HG03520 (cell line): ENCODE data around the gene TFEB.

ENCODE experiments used
- ATAC-seq: cut with Tn5 transposase; IDR thresholded peaks from one replicate; pipeline ENCODE4 v1.9.1; 2021; ENCODE audit warnings: mild to moderate bottlenecking, moderate library complexity; ENCODE audit not compliant: unreplicated experiment

TFEB gene

GRCh38 chr6:41735427-41736185, at the start of gene TFEB:
Gene TFEB (minus strand): TSS chr6:41735608. CDS start chr6:41691213, 44,395 bp downstream.
- ATAC-seq = peak; percentile 44

GRCh38 chr6:41784581-41785171, 49.3 kb upstream of the TFEB start:
- ATAC-seq = no peak

GRCh38 chr6:41783106-41783780, 47.8 kb upstream of the TFEB start:
- ATAC-seq = no peak

- no peak for ATAC-seq
These were observed 45.9 kb upstream of the TFEB start for GRCh38 chr6:41781366-41781730.

- no peak for ATAC-seq
These were observed 45.4 kb upstream of the TFEB start, which contains the start of gene PRICKLE4 for GRCh38 chr6:41780551-41781365. Gene PRICKLE4 (plus strand): TSS chr6:41780782. CDS start chr6:41783474, 2,692 bp downstream.

- ATAC-seq = peak; percentile 86
These were observed 44.6 kb upstream of the TFEB start, which contains the start of gene FRS3 for GRCh38 chr6:41779788-41780550. Gene FRS3 (minus strand): TSS chr6:41779900. CDS start chr6:41776987, 2,913 bp downstream.

GRCh38 chr6:41779336-41779735, 43.9 kb upstream of the TFEB start:
- ATAC-seq = peak; percentile 2

GRCh38 chr6:41778895-41779294, 43.5 kb upstream of the TFEB start:
- no peak for ATAC-seq

GRCh38 chr6:41777551-41778285, 42.3 kb upstream of the TFEB start:
- ATAC-seq = no peak

GRCh38 chr6:41775293-41775882, 40.0 kb upstream of the TFEB start:
- ATAC-seq = no peak

- ATAC-seq = no peak
These were observed 39.4 kb upstream of the TFEB start for GRCh38 chr6:41774841-41775240.

GRCh38 chr6:41771058-41771983, 35.9 kb upstream of the TFEB start:
- no peak for ATAC-seq

GRCh38 chr6:41770381-41771057, 35.1 kb upstream of the TFEB start:
- no peak for ATAC-seq

GRCh38 chr6:41769376-41769775, 34.0 kb upstream of the TFEB start:
- ATAC-seq = no peak

GRCh38 chr6:41768545-41769308, 33.3 kb upstream of the TFEB start:
- ATAC-seq = no peak

GRCh38 chr6:41767112-41767833, 31.9 kb upstream of the TFEB start:
- ATAC-seq = no peak
